ENCODE measurements around the gene PTPRN2.

Gene PTPRN2

DNA sequence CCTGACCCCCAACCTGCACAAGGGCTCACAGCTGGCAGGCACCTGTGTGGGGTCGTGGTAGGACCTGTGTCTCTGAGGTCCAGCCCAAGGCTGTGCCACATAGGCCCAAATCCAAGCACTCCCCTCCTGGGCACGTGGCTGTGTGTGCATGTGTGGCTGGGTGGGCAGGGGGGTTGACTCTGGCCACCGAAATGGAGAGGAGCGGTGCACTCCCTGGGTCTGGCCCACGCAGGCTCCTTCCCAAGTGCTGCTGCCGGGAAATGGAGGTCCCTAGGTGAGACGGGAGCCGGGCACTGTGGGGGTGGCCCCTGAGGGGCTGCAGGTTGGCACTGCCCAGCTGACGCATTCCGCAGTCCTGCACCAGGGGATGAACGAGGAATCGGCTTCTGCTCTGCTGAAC lies 722.7 kb downstream of the PTPRN2 start:
- TF ChIP-seq, protein P1, sequence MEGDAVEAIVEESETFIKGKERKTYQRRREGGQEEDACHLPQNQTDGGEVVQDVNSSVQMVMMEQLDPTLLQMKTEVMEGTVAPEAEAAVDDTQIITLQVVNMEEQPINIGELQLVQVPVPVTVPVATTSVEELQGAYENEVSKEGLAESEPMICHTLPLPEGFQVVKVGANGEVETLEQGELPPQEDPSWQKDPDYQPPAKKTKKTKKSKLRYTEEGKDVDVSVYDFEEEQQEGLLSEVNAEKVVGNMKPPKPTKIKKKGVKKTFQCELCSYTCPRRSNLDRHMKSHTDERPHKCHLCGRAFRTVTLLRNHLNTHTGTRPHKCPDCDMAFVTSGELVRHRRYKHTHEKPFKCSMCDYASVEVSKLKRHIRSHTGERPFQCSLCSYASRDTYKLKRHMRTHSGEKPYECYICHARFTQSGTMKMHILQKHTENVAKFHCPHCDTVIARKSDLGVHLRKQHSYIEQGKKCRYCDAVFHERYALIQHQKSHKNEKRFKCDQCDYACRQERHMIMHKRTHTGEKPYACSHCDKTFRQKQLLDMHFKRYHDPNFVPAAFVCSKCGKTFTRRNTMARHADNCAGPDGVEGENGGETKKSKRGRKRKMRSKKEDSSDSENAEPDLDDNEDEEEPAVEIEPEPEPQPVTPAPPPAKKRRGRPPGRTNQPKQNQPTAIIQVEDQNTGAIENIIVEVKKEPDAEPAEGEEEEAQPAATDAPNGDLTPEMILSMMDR (IDR thresholded peaks at IDR 0.05; ENCODE audit: low read depth, low read length, missing control alignments) = no peak
- no peak overlapping the region for H3K4me3 ChIP-seq (ENCODE audit: low read depth, low read length)
- no peak for DNase-seq (ENCODE audit: low read depth)

DNA sequence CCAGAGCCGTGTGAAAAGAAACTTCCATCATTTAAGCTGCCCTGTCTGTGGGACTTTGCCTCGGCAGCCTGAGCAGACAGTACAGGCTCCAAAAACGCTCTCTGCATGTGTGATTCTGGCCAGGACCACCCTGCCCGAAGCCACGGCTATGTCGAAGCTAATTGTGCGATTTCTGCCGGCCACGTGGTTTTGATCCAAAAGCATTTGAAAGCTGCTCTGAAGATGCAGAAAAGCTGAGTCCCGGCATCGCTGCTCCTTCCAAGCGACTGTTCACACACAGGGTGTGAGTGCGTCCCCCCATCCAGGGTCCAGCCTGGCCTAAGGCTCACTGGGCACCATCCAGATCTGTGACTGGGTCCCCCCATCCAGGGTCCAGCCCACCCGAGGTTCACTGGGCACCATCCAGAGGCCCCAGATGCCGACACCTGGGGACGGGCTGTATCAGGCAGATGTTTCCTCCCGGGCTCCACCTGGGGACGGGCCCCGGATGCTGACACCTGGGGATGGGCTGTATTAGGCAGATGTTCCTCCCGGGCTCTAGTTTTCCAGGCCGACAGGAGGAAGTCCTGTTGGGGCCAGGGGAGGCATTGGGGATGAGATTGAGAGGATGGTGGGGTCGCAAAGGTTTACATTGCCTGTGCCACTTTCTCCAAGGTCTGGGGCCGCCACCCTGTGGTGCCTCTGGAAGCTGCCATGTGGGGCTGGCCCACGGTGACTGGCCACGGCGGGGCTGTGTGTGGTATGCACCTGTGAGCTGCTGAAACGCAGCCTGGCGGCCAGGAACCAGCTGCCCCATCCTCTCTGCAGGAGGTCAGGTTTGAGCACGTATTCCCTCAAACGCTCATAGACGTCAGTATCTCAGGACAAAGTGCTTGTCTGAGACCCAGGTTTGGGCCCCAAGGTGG lies 723.5 kb downstream of the PTPRN2 start:
- TF ChIP-seq, protein P1 (IDR thresholded peaks at IDR 0.05; ENCODE audit: low read depth, low read length, missing control alignments) = no peak
- no peak overlapping the region for H3K4me3 ChIP-seq (ENCODE audit: low read depth, low read length)
- no peak for DNase-seq (ENCODE audit: low read depth)

DNA sequence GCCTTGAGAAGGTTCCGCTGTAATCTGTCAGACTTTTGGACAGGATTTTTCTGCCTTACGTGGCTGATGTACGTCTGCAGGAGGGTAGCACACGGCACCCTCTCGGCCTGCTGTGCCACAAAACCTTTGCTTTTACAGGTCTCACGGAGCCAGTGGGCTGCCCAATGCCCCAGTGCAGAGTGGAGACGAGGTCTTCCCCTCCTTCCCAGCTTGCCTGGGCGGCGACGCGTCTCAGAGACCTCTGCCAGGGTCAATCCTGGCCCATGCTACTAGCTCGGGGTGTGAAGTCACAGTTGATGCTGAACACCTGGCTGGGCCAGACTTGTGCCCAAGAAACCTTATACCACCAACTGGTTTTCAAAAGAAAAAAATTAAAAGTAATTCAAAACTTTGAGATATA lies 724.4 kb downstream of the PTPRN2 start:
- H3K4me3 ChIP-seq (ENCODE audit: low read depth, low read length) = no peak overlapping the region
- TF ChIP-seq, protein P1 (IDR thresholded peaks at IDR 0.05; ENCODE audit: low read depth, low read length, missing control alignments) = no peak
- DNase-seq (ENCODE audit: low read depth) = no peak

DNA sequence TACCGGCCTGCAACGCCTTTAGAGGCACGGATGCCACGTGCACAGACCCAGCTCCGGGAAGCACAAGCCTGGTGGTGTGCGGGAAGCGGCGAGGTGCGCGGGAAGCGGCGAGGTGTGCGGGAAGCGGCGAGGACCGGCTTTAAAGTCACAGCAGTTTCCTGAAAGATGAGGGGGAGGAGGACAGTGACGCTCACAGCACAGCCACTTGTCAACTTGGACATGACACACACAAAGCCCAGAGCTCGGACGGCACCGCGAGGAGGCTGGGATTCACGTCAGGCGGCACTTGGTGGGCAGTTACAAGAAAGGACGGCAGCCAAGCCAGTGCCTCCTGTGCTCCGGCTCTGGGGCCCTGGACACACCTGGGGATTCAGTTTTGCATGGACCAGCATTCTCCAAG lies 724.9 kb downstream of the PTPRN2 start:
- H3K4me3 ChIP-seq (ENCODE audit: low read depth, low read length) = no peak overlapping the region
- no peak for DNase-seq (ENCODE audit: low read depth)
- TF ChIP-seq, protein P1 (IDR thresholded peaks at IDR 0.05; ENCODE audit: low read depth, low read length, missing control alignments) = no peak

DNA sequence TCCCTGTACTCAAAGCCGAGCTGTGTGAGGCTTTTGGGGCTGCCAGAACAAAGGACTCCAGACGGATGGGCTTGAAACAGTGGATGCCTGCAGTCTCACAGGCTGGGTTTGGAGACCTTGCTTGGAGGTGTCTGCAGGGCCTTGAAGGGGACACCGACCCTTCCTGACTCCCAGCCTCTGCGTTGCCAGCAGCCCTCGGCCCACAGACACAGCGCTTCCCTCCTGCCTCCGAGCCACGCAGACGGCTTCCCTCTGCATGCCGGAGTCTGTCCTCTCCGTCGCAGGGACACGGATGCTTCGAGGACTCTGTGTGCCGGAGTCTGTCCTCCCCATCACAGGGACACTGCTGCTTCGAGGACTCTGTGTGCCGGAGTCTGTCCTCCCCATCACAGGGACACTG lies 726.1 kb downstream of the PTPRN2 start:
- no peak for DNase-seq (ENCODE audit: low read depth)
- TF ChIP-seq, protein P1 (IDR thresholded peaks at IDR 0.05; ENCODE audit: low read depth, low read length, missing control alignments) = no peak

DNA sequence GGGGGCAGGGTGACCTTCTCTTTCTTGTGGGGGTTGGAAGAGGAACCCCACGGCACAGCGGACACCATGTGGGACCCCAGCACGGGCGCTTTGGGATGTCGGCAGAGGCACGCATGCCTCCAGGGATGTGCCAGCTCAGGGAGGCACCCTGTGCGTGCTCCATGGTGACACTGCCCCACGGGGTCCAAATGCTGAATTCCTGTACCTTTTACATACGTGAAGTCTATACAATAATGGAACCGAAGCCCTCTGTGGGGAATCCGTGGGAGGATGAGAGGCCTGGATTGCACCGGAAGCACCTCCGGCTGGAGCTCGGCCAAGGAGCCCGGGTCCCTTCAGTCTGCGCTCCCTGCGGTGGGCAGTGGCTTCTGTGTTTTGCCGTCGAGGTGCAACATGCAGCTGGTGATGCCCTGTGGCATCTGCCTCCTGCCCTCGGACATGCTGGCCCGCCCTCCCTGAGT lies 726.6 kb downstream of the PTPRN2 start:
- TF ChIP-seq, protein P1 (IDR thresholded peaks at IDR 0.05; ENCODE audit: low read depth, low read length, missing control alignments) = no peak
- no peak for DNase-seq (ENCODE audit: low read depth)

More for the DNA sequence above, 726.1 kb downstream of the PTPRN2 start:
- no peak overlapping the region for H3K4me3 ChIP-seq (ENCODE audit: low read depth, low read length)

More for the DNA sequence above, 726.6 kb downstream of the PTPRN2 start:
- no peak overlapping the region for H3K4me3 ChIP-seq (ENCODE audit: low read depth, low read length)
